ENCODE data around the gene SPATC1L. TPM values are rescaled to one million over a fixed set of nuclear protein-coding genes. Genes with fewer than 3 reads are reported as not detected.
A peak's percentile ranks its signal among the peaks of the same experiment; 100 is the strongest.
"Not testable (repeated sequence)": the region's sequence is repeated elsewhere in the genome, so short reads cannot be mapped to it uniquely, and the experiment has no call there.

The SPATC1L gene
- total RNA-seq, 1 donor from 2014 or later = 12.0 TPM

DNA sequence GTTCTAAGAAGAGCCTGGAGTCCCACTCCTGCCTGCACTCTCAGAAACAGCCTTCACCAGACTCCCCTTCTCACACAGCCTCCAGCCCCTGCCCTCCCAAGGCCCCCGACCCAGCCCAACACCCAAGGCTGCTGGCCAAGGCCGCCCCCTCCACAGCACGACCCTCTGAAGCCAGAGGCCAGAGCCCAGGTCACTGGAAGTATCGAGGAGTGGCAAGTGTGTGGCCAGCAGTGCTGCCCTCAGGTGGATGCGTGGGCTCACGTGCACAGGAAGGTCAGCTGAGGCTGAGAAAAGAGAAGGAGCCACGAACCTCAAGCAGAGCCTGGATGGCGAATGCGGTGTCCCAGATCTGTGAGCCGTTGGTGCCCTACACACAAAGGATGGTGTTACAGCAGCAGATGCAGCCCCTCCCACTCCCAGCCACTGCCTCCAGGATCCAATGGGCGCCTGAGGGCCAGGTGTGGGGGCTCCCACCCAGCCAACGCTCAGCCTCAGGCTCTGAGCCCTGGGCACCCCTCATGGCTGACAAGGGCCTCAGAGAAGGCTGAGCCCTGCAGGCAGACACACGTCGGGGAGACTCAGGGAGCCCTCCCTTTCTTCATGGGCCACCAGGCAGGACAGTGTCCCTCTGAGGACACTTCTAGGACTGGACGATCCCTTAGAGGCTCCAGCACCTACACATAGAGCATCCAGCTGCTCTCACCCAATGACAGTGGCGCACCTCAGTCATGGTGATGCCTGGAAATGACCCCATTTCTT is 26.3 kb upstream of the SPATC1L start:
- Mint-ChIP-seq H3K4me1 (no peaks in the 10 kb centered on the region), H3K27ac (no peak overlapping the region), H3K9me3 (no peaks in the 10 kb centered on the region), H3K27me3 (no peaks in the 10 kb centered on the region), H3K36me3 (ENCODE audit: low read depth) (peaks cover 10% of the 10 kb centered on the region), H3K4me3 (no peak overlapping the region)
- DNase-seq = no peak
- intact Hi-C loops (cut with micrococcal nuclease) = no loop called here

DNA sequence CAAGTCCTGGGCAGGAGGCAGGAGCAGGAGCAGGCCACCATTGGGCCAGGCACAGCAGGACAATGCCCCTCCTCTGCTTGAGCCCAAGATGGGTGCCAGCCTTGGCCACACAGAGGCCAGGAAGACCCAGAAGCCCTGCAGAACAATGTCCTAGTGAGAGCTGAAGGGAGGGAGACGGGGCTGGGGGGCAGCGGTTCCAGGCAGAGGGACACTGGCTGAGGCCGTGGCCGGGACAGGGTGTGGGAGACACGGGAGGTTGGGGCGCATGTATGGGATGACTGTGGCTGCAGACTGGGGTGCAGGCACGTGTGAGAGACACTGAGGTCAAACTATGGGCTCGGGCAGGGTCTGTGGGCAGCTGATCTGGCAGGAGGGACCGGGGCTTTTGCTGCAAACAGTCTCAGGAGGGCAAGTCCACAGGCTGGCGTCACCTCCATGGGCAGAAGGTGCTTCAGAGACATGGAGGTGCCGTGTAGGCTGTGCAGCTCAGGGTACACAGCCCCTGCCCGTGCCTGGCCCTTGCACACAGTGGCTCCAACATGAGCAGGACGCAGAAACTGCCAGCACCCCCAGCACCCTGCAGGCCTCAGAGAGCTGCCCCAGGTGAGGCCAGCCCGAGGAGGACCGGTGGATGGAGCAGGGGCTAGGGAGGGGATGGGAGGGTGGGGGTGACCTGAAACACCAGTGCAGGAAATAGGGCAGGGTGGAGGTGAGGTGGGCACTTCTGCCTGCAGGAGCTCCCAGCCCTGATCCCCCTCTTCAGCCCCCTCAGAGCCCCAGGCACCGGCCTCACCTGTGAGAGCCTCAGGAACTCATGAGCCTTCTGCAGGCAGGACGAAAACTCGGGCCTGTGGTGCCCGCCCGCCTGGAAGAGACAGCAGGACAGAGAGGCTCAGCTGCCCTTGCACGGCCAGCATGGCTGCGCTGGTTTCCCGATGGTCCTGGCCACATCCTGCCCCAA is 24.8 kb upstream of the SPATC1L start:
- DNase-seq = no peak
- intact Hi-C loops (cut with micrococcal nuclease) = no loop called here
- Mint-ChIP-seq H3K4me1 (no peaks in the 10 kb centered on the region), H3K27ac (no peak overlapping the region), H3K27me3 (no peaks in the 10 kb centered on the region), H3K9me3 (no peaks in the 10 kb centered on the region), H3K4me3 (no peak overlapping the region), H3K36me3 (ENCODE audit: low read depth) (peaks cover 11% of the 10 kb centered on the region)

- Mint-ChIP-seq H3K4me3 (no peak overlapping the region), H3K36me3 (ENCODE audit: low read depth) (peaks cover 17% of the 10 kb centered on the region), H3K27me3 (no peaks in the 10 kb centered on the region), H3K27ac (no peak overlapping the region), H3K9me3 (no peaks in the 10 kb centered on the region), H3K4me1 (no peaks in the 10 kb centered on the region)
- DNase-seq = no peak
- intact Hi-C loops (cut with micrococcal nuclease) = no loop called here
Measured at GRCh38 chr21:46207920-46208591, 23.8 kb upstream of the SPATC1L start.

DNA sequence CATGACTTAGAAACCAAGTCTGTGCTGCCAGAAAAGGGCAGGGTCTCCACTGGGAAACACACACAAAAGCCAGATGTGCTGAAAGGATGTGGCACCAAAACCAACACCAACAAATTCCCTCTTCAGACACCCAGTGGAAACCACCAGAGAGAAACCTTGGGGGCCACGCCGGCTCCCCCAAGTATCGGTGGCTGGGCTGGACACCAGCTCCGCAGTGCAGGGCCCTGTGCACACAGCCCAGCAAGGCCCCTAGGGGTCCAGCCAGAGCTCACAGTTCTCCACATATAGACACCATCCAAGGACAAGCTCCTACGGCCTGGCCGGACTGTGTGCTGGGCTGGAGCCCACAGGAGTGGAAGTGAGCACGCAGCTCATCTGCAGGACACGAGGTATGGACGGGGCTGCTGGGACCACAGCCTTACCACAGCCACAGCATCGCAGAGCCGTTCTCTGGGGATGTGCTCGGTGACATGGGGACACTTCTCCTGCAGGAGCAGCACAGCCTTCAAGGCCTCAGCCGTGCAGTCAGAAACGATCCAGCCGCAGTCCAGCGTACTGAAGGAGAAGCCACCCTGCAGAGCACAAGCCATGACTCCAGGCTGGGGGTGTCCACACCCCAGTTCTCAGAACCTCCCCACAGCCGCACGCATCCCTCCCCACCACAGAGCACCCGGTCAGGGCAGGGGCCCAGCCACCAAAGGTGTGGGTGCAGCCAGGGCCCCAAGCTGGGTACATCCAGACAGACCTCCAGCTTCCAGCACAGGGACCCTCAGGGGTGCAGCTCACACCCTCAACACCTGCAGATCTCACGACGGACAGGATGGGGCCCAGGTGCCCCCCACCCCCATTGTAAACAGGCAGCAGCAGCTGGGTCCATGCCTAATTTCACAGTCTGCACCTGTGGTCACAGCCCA is 23.0 kb upstream of the SPATC1L start:
- no peaks in the 10 kb centered on the region for H3K27me3 Mint-ChIP-seq
- no peak for DNase-seq

DNA sequence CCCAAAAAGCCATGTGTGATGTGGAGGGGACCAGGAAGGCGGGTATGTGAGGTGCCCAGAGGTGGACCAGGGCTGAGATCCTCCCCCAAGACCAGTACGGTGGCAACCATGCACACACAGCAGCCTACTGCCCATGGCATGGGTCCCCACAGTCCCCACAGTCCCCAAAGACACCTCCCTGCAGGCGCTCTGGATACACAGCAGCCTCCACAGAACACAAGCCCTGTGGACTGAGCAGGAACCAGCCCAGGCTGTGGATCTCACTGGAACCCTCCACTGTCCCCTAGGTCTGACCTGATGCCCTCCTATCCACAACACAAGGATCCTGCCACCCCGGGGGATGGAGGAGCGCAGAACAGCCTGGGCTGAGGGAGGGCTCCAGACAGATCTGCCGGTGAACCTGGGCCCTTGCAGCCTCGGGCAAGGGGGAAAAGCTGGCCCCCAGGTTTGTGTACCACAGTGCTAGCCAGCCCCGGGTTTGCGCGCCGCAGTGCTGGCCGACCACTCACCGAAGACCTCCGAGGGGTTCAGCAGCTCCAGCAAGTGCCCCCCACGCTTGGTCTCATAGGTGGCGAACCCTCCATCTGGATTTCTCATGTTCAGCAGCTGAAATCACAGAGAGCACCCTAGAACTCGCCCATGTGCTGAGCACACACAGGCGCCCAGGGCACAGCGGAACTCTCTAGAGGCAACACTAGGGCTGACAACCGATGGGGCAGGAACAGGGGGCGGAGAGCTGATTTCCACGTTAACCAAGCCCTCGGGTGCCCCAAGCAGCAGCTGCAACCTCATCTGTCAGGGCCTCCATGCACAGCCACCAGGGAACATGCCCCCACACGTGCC is 22.1 kb upstream of the SPATC1L start:
- Mint-ChIP-seq H3K4me1 (no peaks in the 10 kb centered on the region), H3K4me3 (no peak overlapping the region), H3K27ac (no peak overlapping the region), H3K27me3 (no peaks in the 10 kb centered on the region), H3K36me3 (ENCODE audit: low read depth) (peaks cover 18% of the 10 kb centered on the region), H3K9me3 (no peaks in the 10 kb centered on the region)
- no peak for DNase-seq
- intact Hi-C loops (cut with micrococcal nuclease) = no loop called here

More for the DNA sequence above, 23.0 kb upstream of the SPATC1L start:
- intact Hi-C loops (cut with micrococcal nuclease) = no loop called here
- Mint-ChIP-seq H3K36me3 (ENCODE audit: low read depth) (peaks cover 21% of the 10 kb centered on the region), H3K4me3 (no peak overlapping the region), H3K4me1 (no peaks in the 10 kb centered on the region), H3K27ac (no peak overlapping the region), H3K9me3 (no peaks in the 10 kb centered on the region)

DNA sequence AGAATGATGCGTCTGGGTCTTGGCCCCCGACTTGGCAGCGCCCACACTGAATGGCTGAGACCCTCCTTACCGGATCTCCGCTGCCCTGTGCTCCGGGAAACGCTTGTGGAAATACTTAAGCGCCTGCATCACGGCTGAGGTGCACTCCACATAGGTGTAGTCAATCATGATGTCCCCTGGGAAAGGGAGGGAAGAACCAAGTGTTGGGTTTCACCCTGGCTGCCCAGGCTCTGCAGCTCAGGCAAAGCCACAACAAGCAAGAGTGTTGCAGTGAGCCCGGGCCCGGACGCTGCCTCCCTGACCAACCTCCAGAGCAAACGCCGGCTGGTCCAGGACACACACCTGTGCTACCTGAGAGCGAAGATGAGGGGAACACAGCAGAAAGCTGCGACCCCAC is 21.5 kb upstream of the SPATC1L start:
- H3K36me3 Mint-ChIP-seq (ENCODE audit: low read depth) = peaks cover 19% of the 10 kb centered on the region
- intact Hi-C loops (cut with micrococcal nuclease) = no loop called here
- H3K27me3 Mint-ChIP-seq = no peaks in the 10 kb centered on the region
- no peak overlapping the region for H3K4me3 Mint-ChIP-seq
- no peaks in the 10 kb centered on the region for H3K4me1 Mint-ChIP-seq
- H3K27ac Mint-ChIP-seq = no peak overlapping the region
- no peaks in the 10 kb centered on the region for H3K9me3 Mint-ChIP-seq
- no peak for DNase-seq

GRCh38 chr21:46205166-46205565 is 20.9 kb upstream of the SPATC1L start:
- H3K4me3 Mint-ChIP-seq = no peak overlapping the region
- DNase-seq = no peak
- H3K36me3 Mint-ChIP-seq (ENCODE audit: low read depth) = peaks cover 21% of the 10 kb centered on the region
- no peaks in the 10 kb centered on the region for H3K27me3 Mint-ChIP-seq
- intact Hi-C loops (cut with micrococcal nuclease) = no loop called here
- no peaks in the 10 kb centered on the region for H3K4me1 Mint-ChIP-seq
- H3K9me3 Mint-ChIP-seq = no peaks in the 10 kb centered on the region
- no peak overlapping the region for H3K27ac Mint-ChIP-seq

DNA sequence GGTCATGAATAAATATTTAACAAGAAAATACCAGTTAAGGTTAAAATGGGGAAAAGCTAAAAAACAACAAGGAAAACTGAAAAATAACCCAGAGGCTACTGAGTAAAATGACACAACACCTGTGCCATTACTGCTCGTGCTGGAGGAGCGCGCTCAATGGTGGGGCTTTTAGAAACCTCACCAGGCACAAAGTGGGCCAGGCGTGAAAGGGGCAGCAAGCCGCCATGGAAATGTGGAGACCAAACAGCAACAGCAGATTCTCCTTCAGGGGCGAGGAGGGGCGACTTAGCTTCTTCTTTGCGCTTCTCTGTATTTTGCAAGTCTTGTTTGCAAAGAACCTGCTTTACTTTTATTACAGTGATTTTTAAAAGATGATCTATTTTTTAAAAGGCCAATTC is 18.9 kb upstream of the SPATC1L start:
- no peak for DNase-seq
- Mint-ChIP-seq H3K27ac (peak overlapping the region; percentile 67), H3K27me3 (no peaks in the 10 kb centered on the region), H3K36me3 (ENCODE audit: low read depth) (peaks cover 32% of the 10 kb centered on the region), H3K4me3 (no peak overlapping the region), H3K9me3 (no peaks in the 10 kb centered on the region), H3K4me1 (no peaks in the 10 kb centered on the region)
- intact Hi-C loops (cut with micrococcal nuclease) = no loop called here

DNA sequence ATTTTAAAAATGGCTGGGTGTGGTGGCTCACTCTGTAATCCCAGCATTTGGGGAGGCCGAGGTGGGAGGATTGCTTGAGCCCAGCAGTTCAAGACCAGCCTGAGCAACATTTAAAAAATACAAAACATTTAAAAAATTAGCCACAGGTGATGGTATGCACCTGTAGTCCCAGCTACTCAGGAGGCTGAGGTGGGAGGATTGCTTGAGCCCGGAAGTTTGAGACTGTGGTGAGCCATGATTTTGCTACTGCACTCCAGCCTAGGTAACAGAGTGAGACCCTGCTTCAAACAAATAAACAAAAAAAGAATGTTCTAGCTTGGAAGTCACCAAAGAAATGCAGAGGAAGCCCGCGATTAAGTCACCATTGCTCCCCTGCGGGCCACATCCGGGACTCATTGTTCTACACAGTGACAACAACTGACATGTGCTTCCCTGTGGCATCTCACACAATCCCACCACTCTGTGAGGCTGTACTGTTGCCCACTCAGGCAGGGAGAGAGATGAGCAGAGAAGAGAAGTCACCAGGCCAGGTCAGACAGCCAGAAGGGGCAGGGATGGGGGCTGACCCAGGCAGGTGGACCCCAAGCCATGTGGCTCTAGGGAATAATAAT is 18.4 kb upstream of the SPATC1L start:
- peaks cover 34% of the 10 kb centered on the region for H3K36me3 Mint-ChIP-seq (ENCODE audit: low read depth)
- intact Hi-C loops (cut with micrococcal nuclease) = no loop called here
- no peak overlapping the region for H3K4me3 Mint-ChIP-seq
- H3K27me3 Mint-ChIP-seq = no peaks in the 10 kb centered on the region
- H3K9me3 Mint-ChIP-seq = no peaks in the 10 kb centered on the region
- no peak for DNase-seq
- no peaks in the 10 kb centered on the region for H3K4me1 Mint-ChIP-seq
- peak overlapping the region; percentile 67 for H3K27ac Mint-ChIP-seq

DNA sequence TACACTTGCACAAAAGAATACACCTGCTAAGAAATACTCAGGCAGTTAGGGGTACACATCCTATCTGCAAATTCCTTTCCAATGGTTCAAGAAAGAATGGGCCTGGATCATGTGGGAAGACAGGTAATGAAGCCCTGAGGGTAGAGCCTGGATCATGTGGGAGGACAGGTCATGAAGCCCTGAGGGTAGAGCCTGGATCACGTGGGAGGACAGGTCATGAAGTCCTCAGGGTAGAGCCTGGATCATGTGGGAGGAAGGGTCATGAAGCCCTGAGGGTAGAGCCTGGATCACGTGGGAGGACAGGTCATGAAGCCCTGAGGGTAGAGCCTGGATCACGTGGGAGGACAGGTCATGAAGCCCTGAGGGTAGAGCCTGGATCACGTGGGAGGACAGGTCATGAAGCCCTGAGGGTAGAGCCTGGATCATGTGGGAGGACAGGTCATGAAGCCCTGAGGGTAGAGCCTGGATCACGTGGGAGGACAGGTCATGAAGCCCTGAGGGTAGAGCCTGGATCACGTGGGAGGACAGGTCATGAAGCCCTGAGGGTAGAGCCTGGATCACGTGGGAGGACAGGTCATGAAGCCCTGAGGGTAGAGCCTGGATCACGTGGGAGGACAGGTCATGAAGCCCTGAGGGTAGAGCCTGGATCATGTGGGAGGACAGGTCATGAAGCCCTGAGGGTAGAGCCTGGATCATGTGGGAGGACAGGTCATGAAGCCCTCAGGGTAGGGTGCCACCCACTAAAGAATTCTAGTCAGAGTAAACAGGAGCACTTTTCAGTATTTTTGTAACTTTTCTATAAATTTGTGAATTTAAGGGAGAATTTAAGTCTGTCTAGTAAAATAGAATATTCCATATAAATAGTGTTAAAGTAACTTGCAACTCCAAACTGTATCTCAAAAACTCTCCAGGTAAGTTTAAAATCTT is 16.9 kb upstream of the SPATC1L start:
- Mint-ChIP-seq H3K36me3 (ENCODE audit: low read depth) (peaks cover 41% of the 10 kb centered on the region), H3K27ac (peak overlapping the region; percentile 4)
- H3K9me3 Mint-ChIP-seq; H3K27me3 Mint-ChIP-seq; intact Hi-C loops (cut with micrococcal nuclease); DNase-seq; H3K4me3 Mint-ChIP-seq; H3K4me1 Mint-ChIP-seq: not testable (repeated sequence)

DNA sequence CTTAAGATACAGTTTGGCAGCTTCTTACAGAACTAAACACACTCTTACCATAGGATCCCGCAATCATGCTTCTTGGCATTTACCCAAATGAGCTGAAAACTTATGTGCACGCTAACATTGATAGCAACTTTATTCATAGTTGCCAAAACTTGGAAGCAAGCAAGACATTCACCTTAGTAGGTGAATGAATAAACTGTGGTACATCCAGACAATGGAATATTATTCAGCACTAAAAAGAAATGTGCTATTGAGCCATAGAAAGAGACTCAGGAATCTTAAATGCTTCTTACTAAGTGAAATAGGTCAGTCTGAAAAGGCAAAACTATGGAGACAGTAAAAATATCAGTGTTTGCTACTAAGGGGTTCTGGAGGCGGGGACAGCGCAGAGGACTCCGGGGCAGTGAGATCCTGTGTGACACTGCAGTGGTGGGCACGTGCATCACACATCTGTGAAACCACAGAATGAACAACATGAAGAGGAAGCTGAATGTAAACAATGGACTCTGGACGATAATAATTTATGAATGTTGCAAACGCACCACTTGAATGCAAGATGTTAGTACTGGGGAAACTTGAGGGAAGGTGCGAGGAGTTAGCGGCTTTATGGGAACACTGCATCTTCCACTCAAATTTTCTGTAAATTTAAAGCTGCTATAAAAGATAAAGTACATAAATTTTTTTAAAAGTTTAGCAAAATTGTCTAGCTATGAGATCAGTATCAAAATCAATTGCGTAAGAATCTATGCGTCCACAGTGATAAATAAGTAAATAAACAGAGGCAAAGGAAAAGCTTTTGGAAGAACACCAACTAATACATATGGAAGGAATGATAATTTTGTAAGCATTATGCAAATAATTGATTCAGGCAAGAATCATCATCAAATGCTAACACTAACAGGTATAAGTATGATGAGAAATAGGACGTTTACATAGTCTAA is 15.4 kb upstream of the SPATC1L start:
- H3K36me3 Mint-ChIP-seq (ENCODE audit: low read depth) = peaks cover 40% of the 10 kb centered on the region
- DNase-seq = no peak

More for the DNA sequence above, 15.4 kb upstream of the SPATC1L start:
- Mint-ChIP-seq H3K9me3 (no peaks in the 10 kb centered on the region), H3K27me3 (no peaks in the 10 kb centered on the region), H3K27ac (no peak overlapping the region), H3K4me1 (no peaks in the 10 kb centered on the region), H3K4me3 (no peak overlapping the region)
- intact Hi-C loops (cut with micrococcal nuclease) = no loop called here
